ENCODE results near the gene MAMSTR.

DNA sequence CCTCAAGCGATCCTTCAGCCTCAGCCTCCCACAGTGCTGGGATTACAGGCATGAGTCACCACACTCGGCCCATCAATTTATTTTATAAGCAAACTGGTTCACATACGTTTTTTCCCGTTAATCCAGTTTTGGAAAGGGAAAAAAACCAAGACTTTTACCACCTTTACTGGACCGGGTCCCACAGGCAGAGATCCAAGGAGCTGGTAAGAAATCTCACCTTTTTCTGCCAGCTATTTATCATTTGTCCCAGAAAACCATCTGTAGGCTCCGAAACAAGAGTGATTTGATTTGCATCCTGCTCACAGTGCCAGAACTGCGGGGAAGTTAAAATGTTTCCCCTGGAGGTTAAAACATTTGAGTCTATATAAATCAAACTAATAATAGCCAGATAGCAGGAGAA lies 30.1 kb downstream of the MAMSTR start:
- TF ChIP-seq, protein P1, sequence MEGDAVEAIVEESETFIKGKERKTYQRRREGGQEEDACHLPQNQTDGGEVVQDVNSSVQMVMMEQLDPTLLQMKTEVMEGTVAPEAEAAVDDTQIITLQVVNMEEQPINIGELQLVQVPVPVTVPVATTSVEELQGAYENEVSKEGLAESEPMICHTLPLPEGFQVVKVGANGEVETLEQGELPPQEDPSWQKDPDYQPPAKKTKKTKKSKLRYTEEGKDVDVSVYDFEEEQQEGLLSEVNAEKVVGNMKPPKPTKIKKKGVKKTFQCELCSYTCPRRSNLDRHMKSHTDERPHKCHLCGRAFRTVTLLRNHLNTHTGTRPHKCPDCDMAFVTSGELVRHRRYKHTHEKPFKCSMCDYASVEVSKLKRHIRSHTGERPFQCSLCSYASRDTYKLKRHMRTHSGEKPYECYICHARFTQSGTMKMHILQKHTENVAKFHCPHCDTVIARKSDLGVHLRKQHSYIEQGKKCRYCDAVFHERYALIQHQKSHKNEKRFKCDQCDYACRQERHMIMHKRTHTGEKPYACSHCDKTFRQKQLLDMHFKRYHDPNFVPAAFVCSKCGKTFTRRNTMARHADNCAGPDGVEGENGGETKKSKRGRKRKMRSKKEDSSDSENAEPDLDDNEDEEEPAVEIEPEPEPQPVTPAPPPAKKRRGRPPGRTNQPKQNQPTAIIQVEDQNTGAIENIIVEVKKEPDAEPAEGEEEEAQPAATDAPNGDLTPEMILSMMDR (IDR thresholded peaks at IDR 0.05) = no peak
- no peak for TF ChIP-seq POLR2A (IDR thresholded peaks at IDR 0.05)

All from adrenal gland (tissue), 5 donors.